Activated CD4-positive, alpha-beta T cell treated with anti-CD3 and anti-CD28 coated beads, Interleukin-2, Interleukin-4, amounts not matched to agents 100 ng/mL and 50 ng/mL, durations not matched to agents 16 hours and 8 hours (primary cell): ENCODE data around the gene GID8.

Source experiments
- DNase-seq: peaks from one replicate; pipeline ENCODE4 v3.0.0-alpha.2; 2020; ENCODE audit warnings: low spot score

The GID8 gene

DNA sequence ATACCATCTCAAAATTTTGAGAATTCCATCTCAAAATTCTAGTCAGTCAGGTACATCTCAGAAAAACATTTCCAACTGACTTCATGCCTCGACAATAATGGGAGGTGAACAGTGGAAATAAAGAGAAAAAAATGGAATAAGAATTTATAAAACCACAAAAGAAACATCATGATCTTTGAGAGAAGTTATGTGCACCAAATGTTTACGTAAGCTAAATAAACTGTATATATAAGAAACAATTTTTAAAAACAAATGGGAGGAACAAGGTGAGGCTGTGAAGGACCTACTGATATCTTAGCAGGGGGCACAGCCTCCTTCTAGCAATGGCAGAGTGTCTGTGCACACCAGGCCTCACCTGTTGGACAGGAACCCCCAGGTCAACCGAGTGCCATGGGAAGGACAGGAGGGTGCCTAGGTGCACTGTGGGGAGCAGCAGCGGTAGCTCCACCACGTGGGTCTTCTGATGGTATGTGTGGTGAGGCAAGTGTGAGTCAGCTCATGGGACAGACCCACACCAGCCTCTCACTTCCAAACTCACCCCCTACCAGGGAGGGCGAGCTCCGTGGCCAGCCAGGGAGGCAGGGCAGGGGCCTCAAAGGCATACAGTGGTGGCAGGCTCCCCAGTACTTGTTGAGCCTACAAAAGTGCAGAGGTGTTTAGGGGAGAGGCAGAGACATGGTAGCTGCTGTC lies 34.9 kb upstream of the GID8 start:
- DNase-seq = no peak

DNA sequence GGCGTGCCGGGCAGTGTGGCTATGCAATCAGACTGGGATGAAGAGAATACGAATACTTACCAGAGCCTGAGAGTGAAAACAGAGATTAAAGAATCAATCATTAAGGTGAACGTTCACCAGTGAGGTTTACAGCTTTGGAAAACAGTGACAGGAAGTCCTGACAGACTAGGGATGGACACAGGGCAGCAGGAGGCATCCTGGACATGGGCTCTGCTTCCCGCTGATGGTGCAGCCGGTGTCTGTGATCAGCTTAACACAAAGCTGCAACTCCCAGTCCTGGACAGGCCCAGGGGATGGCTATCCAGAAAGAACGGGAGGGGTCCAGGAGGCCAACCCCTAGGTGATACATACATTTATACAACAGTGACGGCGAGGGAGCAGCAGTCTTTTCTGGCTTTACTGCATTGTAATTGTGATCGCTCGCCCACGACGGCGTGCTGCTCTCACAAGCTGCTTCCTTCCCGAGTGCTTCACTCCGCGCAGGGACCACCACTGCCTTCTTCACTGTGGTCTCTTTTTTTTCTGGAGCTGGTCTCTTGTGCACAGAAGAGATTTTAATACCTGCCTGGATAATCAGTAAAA lies 32.3 kb upstream of the GID8 start:
- no peak for DNase-seq

DNA sequence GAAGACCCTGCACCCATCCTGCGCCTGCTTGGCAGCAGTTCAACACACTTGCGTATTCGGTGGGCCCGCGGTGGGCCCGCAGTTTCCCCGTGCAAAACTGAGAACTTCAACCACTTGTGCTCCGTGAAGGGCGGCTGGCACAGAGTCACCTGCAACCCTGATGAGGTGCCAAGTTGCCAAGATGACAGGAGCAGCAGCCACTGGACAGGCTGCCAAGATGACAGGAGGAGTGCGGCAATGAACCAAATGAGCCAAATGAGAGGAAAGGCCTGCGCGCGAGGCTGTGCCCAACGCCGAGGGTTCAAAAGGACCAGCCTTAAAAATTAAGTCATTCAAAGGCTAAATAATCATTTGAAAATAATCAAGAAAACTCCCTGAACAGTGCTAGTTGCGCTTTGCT lies 31.7 kb upstream of the GID8 start:
- no peak for DNase-seq

DNA sequence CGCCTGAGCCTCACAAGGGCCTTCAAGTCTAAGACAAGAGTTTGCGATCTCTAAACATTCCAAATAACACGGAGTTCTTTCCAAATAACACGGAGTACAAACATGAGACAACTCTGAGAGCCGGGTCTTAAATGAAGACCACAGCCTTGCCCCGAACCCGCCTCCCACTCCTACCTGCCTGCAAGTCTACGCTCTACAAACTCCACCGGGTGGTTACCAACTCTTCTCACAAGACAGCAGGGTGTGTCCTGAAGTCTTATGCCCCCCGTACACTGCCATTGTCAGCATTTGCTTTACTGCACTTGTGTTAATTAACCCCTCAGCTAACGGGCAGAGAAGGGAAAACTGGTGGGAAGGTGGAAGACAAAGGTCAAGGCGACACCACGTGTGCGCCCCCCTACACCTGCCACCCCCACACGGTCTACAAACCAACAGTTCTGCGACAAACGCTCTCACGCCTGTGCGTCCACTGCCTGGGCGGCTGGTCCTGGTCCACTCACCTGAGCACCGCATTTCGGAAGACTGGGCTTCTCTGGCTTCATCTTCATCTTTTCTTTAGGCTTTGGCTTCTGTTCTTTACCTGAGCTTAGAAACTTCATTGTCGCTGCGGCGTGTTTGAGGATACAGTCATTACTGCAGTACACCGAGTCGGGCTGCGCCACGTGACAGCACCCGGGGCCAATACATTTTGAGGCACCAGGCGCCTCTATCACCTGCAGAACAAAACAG lies 31.1 kb upstream of the GID8 start:
- no peak for DNase-seq

DNA sequence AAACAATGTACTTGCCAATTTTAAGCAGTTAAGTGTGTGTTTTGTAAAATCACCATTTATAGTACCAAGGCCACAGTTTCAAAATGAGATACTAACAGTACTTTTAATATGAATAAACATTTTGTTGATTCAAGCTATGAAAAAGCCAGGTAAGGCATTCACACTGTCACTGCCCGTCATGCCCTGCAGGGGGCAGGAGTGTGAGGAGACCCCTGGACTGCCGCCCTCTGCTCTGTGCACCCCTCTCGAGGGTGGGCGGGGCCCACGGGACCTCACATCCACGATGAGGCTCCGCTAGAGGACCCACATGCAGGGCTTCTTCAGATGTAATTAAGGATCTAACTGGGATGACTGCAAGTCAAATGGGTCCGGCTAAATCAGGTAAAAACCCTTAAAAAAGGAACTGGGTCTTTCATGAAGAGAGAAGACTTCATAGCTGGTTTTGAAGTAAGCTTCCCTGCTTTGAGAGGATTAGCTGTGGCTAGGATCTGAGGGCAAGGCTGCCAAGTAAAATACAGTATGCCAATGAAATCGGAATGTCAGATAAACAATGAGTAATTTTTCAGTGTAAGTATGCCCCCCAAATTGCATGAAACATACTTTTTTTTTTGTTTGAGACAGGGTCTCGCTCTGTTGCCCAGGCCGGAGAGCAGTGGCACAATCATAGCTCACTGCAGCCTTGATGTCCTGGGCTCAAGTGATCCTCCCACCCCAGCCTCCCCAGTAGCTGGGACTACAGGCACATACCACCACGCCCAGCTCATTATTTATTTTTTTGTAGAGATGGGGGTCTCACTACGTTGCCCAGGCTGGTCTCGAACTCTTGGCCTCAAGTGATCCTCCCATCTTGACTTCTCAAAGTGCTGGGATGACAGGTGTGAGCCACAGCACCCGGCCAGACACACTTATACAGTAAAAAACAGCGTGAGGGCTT lies 30.3 kb upstream of the GID8 start:
- peak; percentile 34 for DNase-seq

DNA sequence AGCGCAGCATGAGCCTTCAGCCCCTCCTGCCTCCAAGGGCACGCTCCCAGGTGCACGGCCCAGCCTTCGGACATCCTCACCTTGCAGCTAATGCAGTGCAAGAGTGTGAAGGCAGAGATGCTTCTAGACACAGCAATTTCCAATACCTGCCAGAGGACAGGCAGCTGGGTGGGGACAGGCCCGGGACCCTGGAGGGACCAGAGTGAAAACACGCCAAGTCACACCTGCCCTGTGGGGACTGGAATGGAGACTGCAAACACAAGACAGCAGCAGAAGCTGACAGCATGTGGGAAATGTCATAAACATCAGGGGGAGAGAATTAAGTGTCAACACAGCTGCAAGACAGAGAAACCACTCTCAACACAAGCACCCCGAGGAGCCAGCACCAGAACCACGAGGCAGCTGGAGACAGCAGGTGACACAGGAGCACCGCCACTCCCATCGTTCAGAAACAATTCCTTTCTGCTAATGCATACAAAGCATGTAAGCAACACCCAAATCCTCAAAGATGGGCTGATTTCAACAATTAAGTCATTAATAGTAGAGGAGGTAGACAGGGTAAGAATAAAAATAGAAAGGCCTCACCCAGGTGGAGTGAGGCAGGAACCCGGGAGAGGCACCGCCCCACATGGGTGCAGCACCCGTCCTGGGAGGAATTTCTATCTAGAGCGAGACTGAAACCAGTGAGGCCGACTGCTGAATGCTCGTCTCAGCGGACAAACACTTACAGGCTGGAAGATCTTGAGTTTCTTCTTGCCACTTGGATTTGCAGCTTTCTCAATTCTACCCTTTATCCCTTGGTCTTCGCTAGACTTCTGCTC lies 28.8 kb upstream of the GID8 start:
- DNase-seq = no peak

DNA sequence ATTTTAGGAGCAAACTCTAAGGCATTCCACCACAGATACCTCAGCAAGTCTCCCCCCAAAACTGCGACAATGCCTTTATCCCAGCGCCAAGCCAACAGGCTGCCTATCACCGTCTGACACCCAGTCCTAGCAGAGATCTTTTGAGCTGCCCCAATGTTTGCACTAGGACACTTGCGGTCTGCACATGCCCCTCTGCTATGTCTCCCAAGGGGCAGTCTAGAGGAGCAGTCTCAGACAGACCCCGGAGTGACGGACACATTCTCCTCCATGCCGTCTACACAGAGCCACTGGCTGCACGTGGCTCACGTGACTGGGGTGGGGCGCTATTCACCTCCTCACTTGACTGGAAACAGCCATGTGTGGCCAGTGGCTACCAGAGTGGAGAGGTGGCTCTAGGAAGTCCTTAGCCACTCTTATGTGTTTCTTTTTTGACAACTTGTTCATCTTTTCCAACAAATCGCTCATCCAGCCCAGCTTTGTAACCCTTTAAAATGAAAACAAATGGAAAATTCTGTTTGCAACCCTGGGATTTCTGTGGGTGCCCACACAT lies 27.7 kb upstream of the GID8 start:
- no peak for DNase-seq

DNA sequence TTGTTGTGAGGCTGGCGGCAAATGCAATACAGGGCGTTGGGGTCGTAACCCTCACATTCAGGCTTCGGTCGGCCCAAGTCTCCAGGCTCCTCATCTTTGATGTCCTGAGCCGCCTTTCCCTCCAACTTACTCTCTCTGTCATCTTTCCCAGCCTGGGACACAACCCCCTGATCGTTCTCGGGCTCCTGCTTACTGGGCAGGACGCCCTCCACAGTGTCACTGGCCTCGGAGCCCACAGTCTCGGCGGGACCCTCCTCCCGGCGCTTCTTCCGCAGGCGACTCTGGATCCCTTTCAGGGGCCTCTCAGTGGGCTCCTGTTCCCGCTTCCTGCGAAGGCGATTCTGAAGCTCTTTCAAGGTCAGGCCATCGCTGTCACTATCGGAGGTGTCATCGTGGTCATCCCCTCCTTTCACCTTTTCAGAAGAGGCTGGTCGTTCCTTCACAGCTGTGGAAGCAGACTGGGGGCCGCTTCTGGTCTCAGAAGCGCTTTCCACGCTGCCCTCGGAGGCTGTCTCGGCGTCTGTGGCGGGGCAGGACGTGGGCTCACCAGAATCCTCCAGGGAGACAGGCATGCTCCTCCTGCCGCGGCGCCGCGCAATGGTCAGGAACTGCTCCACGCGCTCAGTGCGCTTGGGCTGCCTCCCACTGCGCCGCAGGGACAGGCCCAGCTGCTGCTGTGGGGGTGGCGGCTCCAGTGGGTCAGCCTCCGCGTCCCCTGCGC lies 27.0 kb upstream of the GID8 start:
- DNase-seq = no peak

DNA sequence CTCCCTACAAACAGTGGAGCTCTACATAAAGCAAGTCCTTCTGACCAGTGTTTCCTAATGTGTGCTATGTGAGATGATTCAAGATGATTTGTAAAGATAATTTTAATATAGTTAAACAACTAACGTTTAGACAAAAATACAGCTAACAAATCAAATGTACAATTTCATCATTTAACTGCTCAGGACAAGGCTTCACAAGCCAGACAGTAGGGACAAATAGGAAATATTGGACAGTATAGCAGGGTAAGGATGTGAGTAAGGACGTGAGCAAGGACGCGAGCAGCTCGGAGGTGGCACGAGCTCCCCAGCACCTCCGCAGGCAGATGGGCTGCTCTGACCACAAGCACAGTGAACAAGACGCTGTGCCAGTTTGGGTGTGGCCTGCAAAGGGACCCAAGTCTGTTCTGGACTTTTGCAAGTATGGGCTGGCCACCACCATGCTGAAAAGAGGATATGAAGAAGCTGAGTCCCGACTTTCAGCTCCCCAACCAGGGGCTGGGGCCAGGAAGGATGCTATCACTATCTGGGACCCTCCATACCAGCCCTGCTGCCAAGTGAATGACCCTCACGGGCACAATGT lies 26.2 kb upstream of the GID8 start:
- DNase-seq = no peak

DNA sequence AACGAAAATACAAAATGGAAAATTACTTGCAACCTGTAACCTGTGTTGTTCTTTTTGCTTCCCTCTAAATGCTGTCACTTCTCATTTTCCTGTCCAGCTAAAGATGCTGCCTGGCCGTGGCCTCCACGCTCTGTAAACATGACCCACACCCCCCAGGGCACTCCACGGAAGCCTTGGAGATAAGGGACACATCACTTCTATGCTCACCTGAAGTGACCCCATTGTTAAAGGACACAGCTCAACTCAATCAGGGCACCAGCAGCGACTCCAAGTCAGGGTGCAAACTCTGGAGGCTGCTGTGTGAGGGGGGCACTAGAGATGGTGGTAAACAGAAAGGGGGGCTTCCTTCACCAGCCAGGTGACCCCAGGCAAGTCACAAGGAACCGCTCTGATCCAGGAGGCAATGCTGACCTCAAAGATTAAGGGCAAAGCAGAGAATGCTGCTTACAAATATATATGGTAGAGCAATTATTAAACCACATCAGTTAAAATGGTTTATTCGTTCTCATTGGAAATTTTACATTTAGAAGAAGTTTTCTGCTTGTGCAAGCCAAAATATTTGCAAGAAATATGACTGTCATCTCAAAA lies 24.8 kb upstream of the GID8 start:
- no peak for DNase-seq

DNA sequence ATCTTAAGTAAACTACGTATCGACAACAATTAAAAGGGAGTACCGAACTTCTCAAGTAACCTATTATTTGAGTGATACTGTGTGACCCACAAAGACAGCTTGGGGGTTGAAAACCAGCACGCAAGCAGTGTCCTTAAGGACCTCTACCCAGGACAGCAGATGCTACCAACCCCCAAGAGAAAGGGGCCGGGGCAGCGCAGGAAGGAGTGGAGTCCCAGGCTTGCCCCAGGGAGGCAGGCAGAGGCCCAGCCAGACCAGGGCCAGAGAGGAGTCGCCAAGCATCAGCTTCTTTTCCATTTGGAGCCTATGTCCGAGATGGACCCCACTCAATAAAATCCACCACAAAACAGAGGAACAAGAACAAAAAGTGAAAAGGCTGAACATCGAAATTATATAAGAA lies 23.5 kb upstream of the GID8 start:
- no peak for DNase-seq

DNA sequence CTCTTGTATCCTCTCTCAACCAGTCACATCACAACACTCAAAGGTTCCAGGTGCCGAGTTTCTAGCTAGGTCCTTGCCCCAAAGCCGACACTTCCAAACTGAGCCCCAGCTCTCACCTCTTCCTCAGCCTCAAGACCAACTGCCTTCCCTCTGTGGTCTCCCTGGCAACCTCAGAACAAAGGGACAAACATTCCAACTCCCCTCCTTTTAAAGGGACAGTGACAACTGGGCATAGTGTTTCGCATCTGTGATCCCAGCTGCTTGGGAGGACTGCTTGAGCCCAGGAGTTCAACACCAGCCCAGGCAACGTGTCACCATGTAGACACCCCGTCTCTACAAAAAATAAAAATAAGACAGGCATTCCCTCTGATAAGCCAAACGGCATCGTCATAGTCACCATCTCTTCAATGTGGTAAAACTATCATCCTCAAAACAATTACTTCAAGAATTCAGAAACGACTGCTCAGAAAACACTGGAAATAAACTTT lies 22.9 kb upstream of the GID8 start:
- DNase-seq = no peak

DNA sequence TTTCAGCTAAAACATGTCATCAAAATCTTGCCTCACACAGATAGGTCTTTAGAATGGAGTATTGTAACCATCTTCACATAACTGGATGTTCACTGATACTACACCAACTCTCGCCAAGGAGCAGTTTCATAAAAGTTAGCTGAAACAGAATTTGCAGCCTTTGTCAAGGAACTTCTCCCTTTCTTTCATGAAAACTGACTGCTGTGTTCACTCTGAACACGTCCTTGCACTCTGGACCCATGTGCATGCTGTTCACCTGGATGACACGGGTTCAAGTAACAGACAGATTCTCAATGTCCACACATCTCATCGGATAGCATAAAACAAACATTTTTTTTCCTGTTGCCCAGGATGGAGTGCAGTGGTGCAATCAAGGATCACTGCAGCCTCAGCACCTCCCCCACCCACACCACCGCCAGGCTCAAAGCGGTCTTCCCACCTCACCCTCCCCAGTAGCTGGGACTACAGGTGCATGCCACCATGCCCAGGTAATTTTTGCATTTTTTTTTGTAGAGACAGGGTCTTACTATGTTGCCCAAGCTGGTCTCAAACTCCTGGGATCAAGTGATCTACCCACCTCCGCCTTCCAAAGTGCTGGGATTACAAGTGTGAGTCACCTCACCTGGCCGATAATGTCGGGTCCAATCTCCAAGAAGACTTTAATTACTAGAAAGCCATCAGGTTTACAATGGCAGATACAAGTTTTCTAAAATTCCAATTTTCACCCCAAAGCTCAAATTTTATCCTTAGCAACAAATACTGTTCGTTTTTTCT lies 21.1 kb upstream of the GID8 start:
- DNase-seq = no peak

DNA sequence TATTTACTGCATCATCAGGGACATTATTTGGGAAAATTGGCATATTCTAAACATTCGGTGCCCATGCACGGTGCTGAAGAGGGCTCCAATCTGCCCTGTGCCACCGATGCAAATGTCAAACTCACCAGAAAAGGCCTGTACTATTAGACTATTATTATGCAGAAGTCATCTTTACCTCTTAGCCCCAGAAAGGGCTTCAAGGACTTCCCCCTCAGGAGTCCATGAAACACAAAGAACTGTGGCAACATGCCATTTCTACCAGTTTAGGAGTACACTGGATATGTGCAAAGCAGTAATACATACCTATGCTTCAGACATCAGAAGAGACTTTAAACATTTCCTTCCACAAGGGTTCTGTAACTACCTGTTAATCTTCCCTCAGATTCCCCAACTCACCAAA lies 20.2 kb upstream of the GID8 start:
- no peak for DNase-seq

DNA sequence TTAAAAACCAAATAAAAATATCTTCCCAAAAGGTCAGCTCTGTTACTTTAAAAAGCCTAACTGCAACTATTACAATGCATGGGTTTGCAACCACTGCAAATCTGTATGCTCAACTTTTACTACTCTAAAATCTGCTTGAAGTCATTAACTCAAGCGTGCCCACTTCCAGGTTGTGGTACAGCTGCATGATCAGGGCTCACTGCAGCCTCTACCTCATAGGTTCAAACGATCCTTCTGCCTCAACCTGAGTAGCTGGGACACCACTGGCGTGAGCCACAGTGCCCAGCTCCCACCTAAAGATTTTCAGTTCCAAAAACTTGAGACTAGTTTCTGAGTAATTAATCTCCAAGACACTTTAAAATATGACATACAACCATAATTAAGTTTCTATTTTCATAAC lies 19.8 kb upstream of the GID8 start:
- peak; percentile 53 for DNase-seq

DNA sequence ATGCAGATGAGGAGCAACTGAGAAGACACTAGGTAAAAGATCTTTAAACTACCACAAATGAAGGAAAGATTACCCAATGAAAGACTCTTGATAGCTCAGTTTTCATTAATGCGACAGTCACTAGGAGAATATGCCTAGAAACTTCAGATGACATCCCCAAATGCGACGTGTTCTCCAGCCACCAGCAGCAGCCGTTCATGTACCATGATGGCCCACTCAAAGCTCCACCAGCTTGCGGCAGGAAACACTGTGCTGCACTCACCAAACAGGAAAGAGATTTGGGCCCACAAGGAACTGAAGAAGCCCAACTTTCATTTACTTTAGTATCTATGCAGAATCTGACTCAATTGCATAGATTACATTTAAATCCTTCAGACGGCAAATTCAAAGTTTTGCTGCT lies 19.1 kb upstream of the GID8 start:
- peak; percentile 79 for DNase-seq

DNA sequence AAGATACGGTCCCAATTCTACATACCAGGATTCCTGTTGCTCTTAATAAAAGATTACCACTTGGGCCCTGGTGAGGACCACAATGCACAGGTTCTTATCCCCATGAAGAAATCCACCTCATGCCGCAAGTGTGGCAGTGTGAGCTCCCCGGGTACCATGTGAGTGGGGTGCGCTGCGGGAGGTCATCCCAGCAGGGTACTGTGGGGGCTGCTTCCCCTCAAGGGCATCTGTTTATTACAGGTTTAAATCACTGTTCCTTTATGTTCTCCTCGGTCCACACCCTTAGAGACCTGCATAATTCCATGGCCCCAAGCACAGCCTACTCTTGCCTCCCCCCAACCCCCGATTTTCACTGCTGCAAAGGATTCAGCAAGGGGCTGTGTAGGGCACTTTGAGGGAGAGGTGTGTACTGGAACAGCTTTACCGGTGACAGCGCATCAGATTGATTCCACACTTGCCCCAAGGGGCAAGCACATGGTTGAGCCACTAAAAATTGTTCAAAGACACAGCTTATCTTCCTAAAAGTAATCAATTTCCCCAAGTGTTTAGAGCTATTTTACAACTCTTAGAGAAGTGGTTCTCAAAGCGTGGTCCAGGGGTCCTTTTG lies 17.8 kb upstream of the GID8 start:
- no peak for DNase-seq

DNA sequence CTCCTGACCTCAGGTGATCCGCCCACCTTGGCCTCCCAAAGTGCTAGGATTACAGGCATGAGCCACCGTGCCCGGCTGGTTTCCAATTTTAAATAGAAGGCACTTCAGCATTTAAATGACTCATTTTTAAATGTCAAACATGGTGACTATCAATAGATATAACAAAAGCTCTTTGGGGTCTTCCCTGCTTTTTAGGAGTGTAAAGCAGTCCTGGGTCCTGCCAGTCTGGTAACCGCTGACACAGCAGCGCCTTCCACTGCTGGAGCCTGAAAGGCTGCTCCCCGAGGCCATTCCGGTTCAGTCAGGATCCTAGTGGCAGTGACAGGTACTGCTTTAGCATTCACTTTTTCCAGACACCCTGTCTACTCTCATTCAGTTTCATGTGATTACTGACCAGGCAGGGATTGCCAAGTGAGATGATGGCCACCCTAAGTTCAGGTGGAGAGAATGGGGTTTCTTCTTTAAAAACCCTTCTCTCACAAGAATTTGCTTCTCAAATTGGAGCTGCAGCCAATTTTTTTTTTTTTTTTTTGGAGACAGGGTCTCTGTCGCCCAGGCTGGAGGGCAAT lies 16.7 kb upstream of the GID8 start:
- peak; percentile 80 for DNase-seq
